HCT116 (cell line): ENCODE measurements around the gene NPLOC4. TPM values are rescaled to one million over a fixed set of nuclear protein-coding genes. Genes with fewer than 3 reads are reported as not detected.

Experiments
- ATAC-seq: fragments of 200-7000 bp; cut with Tn5 transposase; 2 replicates; pipeline ENCODE4 v1.9.1; 2020; ENCODE audit warnings: mild to moderate bottlenecking, moderate library complexity
- Bru-seq: library from RNA; stranded (reverse); fragments of 400-500 nt; gene quantifications from one replicate; lab custom pipeline; 2021; lab: Mats Ljungman, UMichigan
- BruChase-seq, 2 experiments: library from RNA; stranded (reverse); fragments of 400-500 nt; gene quantifications; one replicate each; lab custom pipeline; 2021; lab: Mats Ljungman, UMichigan
- BruUV-seq: library from RNA; stranded (reverse); fragments of 400-500 nt; replicated peaks from 2 replicates; lab custom pipeline; 2021; lab: Mats Ljungman, UMichigan
- CTCF ChIA-PET: fragments of 300-600 bp; sonication (Branson Sonifier 250); formaldehyde crosslinking; loops from one replicate; lab custom pipeline; 2021; ENCODE audit warnings: antibody characterized with exemption; lab: Charles Lee
- POLR2A ChIA-PET: fragments of 300-600, 350-600 bp; sonication (Branson Sonifier 250); formaldehyde crosslinking; loops from one replicate; lab custom pipeline; 2021; ENCODE audit warnings: antibody characterized with exemption; lab: Charles Lee
- RAD21 ChIA-PET, 2 experiments: fragments of 300-600 bp; sonication (Branson Sonifier 250); formaldehyde crosslinking; loops; one replicate each; lab custom pipeline; 2023; ENCODE audit warnings: low total read pairs in 2 of 2; ENCODE audit not compliant: uncharacterized antibody in 2 of 2, unreplicated experiment in 2 of 2, low non-redundant PET in 1 of 2; lab: Charles Lee
- DNase-seq: peaks from one replicate; pipeline ENCODE4 v3.0.0-alpha.2; 2010; ENCODE audit warnings: low read depth, low spot score
- H2AFZ ChIP-seq: fragments of 200-600 bp; shearing (Covaris generic), sonication (generic); 2 replicates; pipeline ENCODE4 v1.6.1; 2017; ENCODE audit warnings: low read depth, mixed run types, mixed read lengths, antibody characterized with exemption, low read length; ENCODE audit not compliant: poor library complexity, severe bottlenecking
- H3K27ac ChIP-seq: 2 replicates; pipeline ENCODE4 v1.5.1; 2012; ENCODE audit warnings: low read depth, low read length
- H3K27me3 ChIP-seq: fragments of 200-600 bp; sonication (generic); 2 replicates; pipeline ENCODE4 v1.6.1; 2016; ENCODE audit warnings: mixed run types, low read length, mixed read lengths; ENCODE audit not compliant: insufficient read depth
- H3K36me3 ChIP-seq, 2 experiments: fragments of 200-500 bp in 1 of 2; fragments of 200-600 bp in 1 of 2; sonication (Bioruptor generic) in 1 of 2; sonication (generic) in 1 of 2; 2 replicates each; pipeline versions ENCODE4 v1.5.1 to v1.6.1; 2014 to 2016; ENCODE audit warnings: low read length in 2 of 2, inconsistent platforms in 1 of 2, mixed read lengths in 1 of 2, mixed run types in 1 of 2; ENCODE audit not compliant: insufficient read depth in 2 of 2, control insufficient read depth in 1 of 2
- H3K4me1 ChIP-seq, 2 experiments: fragments of 200-600 bp in 1 of 2; sonication (generic) in 1 of 2; 2 replicates each; pipeline versions ENCODE4 v1.5.1 to v1.6.1; 2012 to 2017; ENCODE audit warnings: low read length in 2 of 2, inconsistent platforms in 1 of 2, mild to moderate bottlenecking in 1 of 2, mixed read lengths in 1 of 2, mixed run types in 1 of 2, moderate library complexity in 1 of 2; ENCODE audit not compliant: insufficient read depth in 2 of 2, control insufficient read depth in 1 of 2
- H3K4me2 ChIP-seq: fragments of 200-600 bp; sonication (generic); 2 replicates; pipeline ENCODE4 v1.6.1; 2017; ENCODE audit warnings: mixed run types, low read length, mixed read lengths
- H3K4me3 ChIP-seq, 2 experiments: fragments of 200-600 bp in 1 of 2; sonication (generic) in 1 of 2; replicated peaks in 1 of 2; 2 replicates each; pipeline ENCODE4 v1.5.1; 2011 to 2016; ENCODE audit warnings: low read length in 2 of 2, control low read depth in 1 of 2, low read depth in 1 of 2, mild to moderate bottlenecking in 1 of 2, mixed read lengths in 1 of 2, mixed run types in 1 of 2
- H3K79me2 ChIP-seq: fragments of 200-600 bp; sonication (generic); 2 replicates; pipeline ENCODE4 v1.6.1; 2017; ENCODE audit warnings: mild to moderate bottlenecking, mixed run types, low read length, moderate library complexity, mixed read lengths; ENCODE audit not compliant: insufficient read depth
- H3K9ac ChIP-seq: fragments of 200-600 bp; sonication (generic); 2 replicates; pipeline ENCODE4 v1.6.1; 2016; ENCODE audit warnings: low read length, mixed read lengths
- H3K9me2 ChIP-seq: fragments of 200-600 bp; sonication (generic), shearing (Covaris generic); 2 replicates; pipeline ENCODE4 v1.6.1; 2017; ENCODE audit warnings: mixed run types, mild to moderate bottlenecking, moderate library complexity; ENCODE audit not compliant: insufficient read depth
- H3K9me3 ChIP-seq, 2 experiments: fragments of 200-500 bp in 1 of 2; fragments of 200-600 bp in 1 of 2; sonication (Bioruptor generic) in 1 of 2; sonication (generic) in 1 of 2; 2 replicates each; pipeline ENCODE4 v1.6.1; 2014 to 2017; ENCODE audit warnings: low read length in 2 of 2, mixed read lengths in 2 of 2, inconsistent platforms in 1 of 2, low read depth in 1 of 2, mild to moderate bottlenecking in 1 of 2, mixed run types in 1 of 2, moderate library complexity in 1 of 2; ENCODE audit not compliant: control insufficient read depth in 1 of 2, insufficient read depth in 1 of 2
- H4K20me1 ChIP-seq: fragments of 200-600 bp; sonication (generic), shearing (Covaris generic); 2 replicates; pipeline ENCODE4 v1.6.1; 2017; ENCODE audit warnings: mixed run types, mild to moderate bottlenecking, moderate library complexity; ENCODE audit not compliant: insufficient read depth
- ATF3 ChIP-seq: IDR thresholded peaks from 2 replicates; pipeline ENCODE4 v1.6.1; 2012
- CBX3 ChIP-seq: IDR thresholded peaks from 2 replicates; pipeline ENCODE4 v1.6.1; 2012; ENCODE audit warnings: low read depth
- CEBPB ChIP-seq: IDR thresholded peaks from 2 replicates; pipeline ENCODE4 v1.6.1; 2012; ENCODE audit warnings: low read depth
- EGR1 ChIP-seq: IDR thresholded peaks from 2 replicates; pipeline ENCODE4 v1.6.1; 2012; ENCODE audit warnings: low read depth
- ELF1 ChIP-seq: IDR thresholded peaks from 2 replicates; pipeline ENCODE4 v1.6.1; 2012; ENCODE audit warnings: low read depth, borderline replicate concordance
- EZH2 ChIP-seq: fragments of 200-600 bp; sonication (generic); IDR thresholded peaks from 2 replicates; pipeline ENCODE4 v1.6.1; 2017; ENCODE audit warnings: antibody characterized with exemption, mixed run types
- EZH2phosphoT487 ChIP-seq: fragments of 200-600 bp; IDR thresholded peaks from 2 replicates; pipeline ENCODE4 v1.6.1; 2018; ENCODE audit warnings: antibody characterized with exemption, borderline replicate concordance
- FOSL1 ChIP-seq: IDR thresholded peaks from 2 replicates; pipeline ENCODE4 v1.6.1; 2012; ENCODE audit warnings: low read depth
- JUND ChIP-seq: IDR thresholded peaks from 2 replicates; pipeline ENCODE4 v1.6.1; 2012
- MAX ChIP-seq: IDR thresholded peaks from 2 replicates; pipeline ENCODE4 v1.6.1; 2012
- POLR2A ChIP-seq: IDR thresholded peaks from 2 replicates; pipeline ENCODE4 v1.7.0; 2011; ENCODE audit warnings: borderline replicate concordance; ENCODE audit not compliant: insufficient read depth, insufficient read length; ENCODE audit errors: extremely low read depth
- RAD21 ChIP-seq: IDR thresholded peaks from 2 replicates; pipeline ENCODE4 v1.6.1; 2012; ENCODE audit warnings: low read depth, mild to moderate bottlenecking
- REST ChIP-seq: IDR thresholded peaks from 2 replicates; pipeline ENCODE4 v1.6.1; 2012; ENCODE audit warnings: low read depth
- SIN3A ChIP-seq: IDR thresholded peaks from 2 replicates; pipeline ENCODE4 v1.6.1; 2012; ENCODE audit warnings: low read depth
- SP1 ChIP-seq: IDR thresholded peaks from 2 replicates; pipeline ENCODE4 v1.6.1; 2012; ENCODE audit warnings: low read depth
- SRF ChIP-seq: IDR thresholded peaks from 2 replicates; pipeline ENCODE4 v1.6.1; 2012; ENCODE audit warnings: low read depth
- TCF7L2 ChIP-seq: IDR thresholded peaks from 2 replicates; pipeline ENCODE4 v1.7.0; 2011; ENCODE audit warnings: borderline replicate concordance, inconsistent platforms; ENCODE audit not compliant: insufficient read depth, insufficient read length; ENCODE audit errors: extremely low read depth
- YY1 ChIP-seq: IDR thresholded peaks from 2 replicates; pipeline ENCODE4 v1.6.1; 2011; ENCODE audit warnings: low read length, low read depth, moderate library complexity, mild to moderate bottlenecking; ENCODE audit not compliant: insufficient replicate concordance; ENCODE audit errors: extremely low read depth
- ZBTB33 ChIP-seq: IDR thresholded peaks from 2 replicates; pipeline ENCODE4 v1.6.1; 2011; ENCODE audit warnings: mild to moderate bottlenecking, low read length, moderate library complexity; ENCODE audit not compliant: insufficient replicate concordance; ENCODE audit errors: extremely low read depth
- ZFX ChIP-seq: fragments of 450-650 bp; IDR thresholded peaks from 2 replicates; pipeline ENCODE4 v1.6.1; 2017
- intact Hi-C: fragments of 100-400 bp; cut with micrococcal nuclease; formaldehyde crosslinking; loops from 2 replicates; pipeline ENCODE4 v1.10.0; 2022
- long read RNA-seq: library from polyadenylated mRNA; unstranded; transcript quantifications from one replicate; pipeline ENCODE4 v2.0.0, GENCODE V29; 2021; ENCODE audit not compliant: unreplicated experiment
- polyA plus RNA-seq: library from polyadenylated mRNA; unstranded; fragments of >200 nt; gene quantifications from 2 replicates; pipeline ENCODE4 v1.2.1, GENCODE V29; 2012; ENCODE audit warnings: missing spikeins
- total RNA-seq: library from RNA; stranded (reverse); gene quantifications from one replicate; pipeline ENCODE4 v1.2.1, GENCODE V29; 2021; ENCODE audit not compliant: unreplicated experiment

NPLOC4 gene
- total RNA-seq = 137 TPM
- 71.3 and 75.9 TPM in 2 replicates for polyA plus RNA-seq
- percentile 88 among the genes with signal in this experiment for Bru-seq, nascent RNA
- percentile 92 among the genes with signal in this experiment for BruChase-seq, experiment 1, labeled RNA remaining after a 6-hour chase
- BruChase-seq, experiment 2, labeled RNA remaining after a 2-hour chase = percentile 90 among the genes with signal in this experiment
- long read RNA-seq, full-length matches to known transcripts = 48 of 203 reads
- long read RNA-seq, partial matches to known transcripts = 21 of 203 reads
- long read RNA-seq, other reads (novel, unspliced or antisense) = 134 of 203 reads

- intact Hi-C loops = loop anchor here (1.0 kb wide), 1 partner anchor 31 kb away; no protein-coding TSS in a partner anchor
- H3K27ac ChIP-seq = peak within 1 kb of the TSS; percentile 83
- ChIA-PET RAD21 (no interaction called here), POLR2A (interaction anchor here (1.1 to 1.2 kb wide), 2 partner anchors 29 to 84 kb away, joined by 3 to 4 read pairs; partner anchors contain the start of gene FAAP100), CTCF (no interaction called here)
- H3K9me3 ChIP-seq = no peaks in the 10 kb centered on the region
- H3K9ac ChIP-seq = peak within 1 kb of the TSS; percentile 97
- peak within 1 kb of the TSS; percentile 90 for H2AFZ ChIP-seq
- H3K4me1 ChIP-seq = peaks cover 12 to 38% of the 10 kb centered on the region in 2 experiments
- ATAC-seq (peak; percentile 82), DNase-seq (peak; percentile 71)
- no TSS peak for BruUV-seq
- peak within 1 kb of the TSS; percentile 80 for H3K4me2 ChIP-seq
- peaks cover 14% of the 10 kb centered on the region; the same call in 1 of the 2 replicates for H4K20me1 ChIP-seq
- H3K27me3 ChIP-seq = no peaks in the 10 kb centered on the region
- H3K36me3 ChIP-seq = peaks cover 2 to 4% of the 10 kb centered on the region in 2 experiments; a peak in 1 of 4 replicates
- peaks cover 50% of the 10 kb centered on the region for H3K79me2 ChIP-seq
- H3K4me3 ChIP-seq = peak within 1 kb of the TSS; percentile 74 to 94
- no peaks in the 10 kb centered on the region for H3K9me2 ChIP-seq
- peak; percentile 73 for TF ChIP-seq ZBTB33
- no peak for TF ChIP-seq RAD21
- peak; percentile 88 for TF ChIP-seq YY1
- TF ChIP-seq MAX = peak; percentile 78; the same call in 1 of the 2 replicates
- TF ChIP-seq ZFX = peak; percentile 100
- TF ChIP-seq EZH2phosphoT487 = no peak
- peak; percentile 100 for TF ChIP-seq EGR1
- TF ChIP-seq CBX3 = peak; percentile 94
- TF ChIP-seq ELF1 = no peak
- TF ChIP-seq FOSL1 = no peak
- no peak for TF ChIP-seq ATF3
- no peak for TF ChIP-seq REST
- TF ChIP-seq JUND = no peak
- peak; percentile 70; the same call in 1 of the 2 replicates for TF ChIP-seq SP1
- no peak for TF ChIP-seq EZH2
- peak; percentile 81 for TF ChIP-seq POLR2A
- no peak; the same call in 1 of the 2 replicates for TF ChIP-seq SRF
- TF ChIP-seq CEBPB = no peak
- peak; percentile 95; the same call in 1 of the 2 replicates for TF ChIP-seq SIN3A
- peak; percentile 65 for TF ChIP-seq TCF7L2
Measured at GRCh38 chr17:81636505-81637288, at the start of gene NPLOC4, which contains the start of gene TSPAN10. Gene NPLOC4 (minus strand): TSS chr17:81637112. CDS start chr17:81636930, 182 bp downstream. Gene TSPAN10 (plus strand): TSS chr17:81637196. CDS start chr17:81642413, 5,217 bp downstream.
